Heart left ventricle (tissue), 13 donors: ENCODE measurements around the gene GTF2E1.

Experiments used
- CTCF ChIP-seq, 12 donors: fragments of 200-600 bp; sonication (generic) in 4 of 12; IDR thresholded peaks; one replicate each; pipeline versions ENCODE4 v1.5.0 to v1.8.0; 2018 to 2022; ENCODE audit warnings: antibody characterized with exemption in 12 of 12, mild to moderate bottlenecking in 5 of 12
- POLR2A ChIP-seq, 2 donors: fragments of 450-650 bp; IDR thresholded peaks; one replicate each; pipeline ENCODE4 v1.6.1; 2017; ENCODE audit warnings: antibody characterized with exemption in 2 of 2, mild to moderate bottlenecking in 2 of 2, moderate library complexity in 2 of 2
- donor health status: ischemic (EF 13 %, LVEDD 7.1; RV severe dilation, severe dysfunction).
- donor health status: DM: no; HTN: yes; CAD: no.
- donor health status: DM: no; HTN: no; CAD: no.
- donor health status: ischemic (EF 25% LVEDD 6.9; RV normal size, moderate dysfunction).
- donor health status: ischemic (EF 25% LVEDD 5.7; RV mildly dilated, moderate dysfunction).
- donor health status: ischemic (EF 35%, LVEDD 5.7; RV mildly dilated, moderate dysfunction).
- donor health status: nonischemic (EF 11% LVEDD 7.7; RV severe dilation, severe dysfunction).
- donor health status: DM: yes; HTN: yes; CAD: no.
- donor health status: PGD.
- donor health status: ischemic (EF 29% LVEDD 5.4; RV normal size, mild dysfunction).
- donor health status: nonischemic (EF 23%, LVEDD 6.1; RV moderate dilation, normal function).

- TF ChIP-seq CTCF (IDR thresholded peaks at IDR 0.05): peak; percentile 60 to 87 (median 80)
- no peak for TF ChIP-seq POLR2A (IDR thresholded peaks at IDR 0.05)
Measured at GRCh38 chr3:120795017-120795648, 52.6 kb downstream of the GTF2E1 start.
